MM.1S (cell line): Measurements from ENCODE around the gene MSTN.

Source experiments
- DNase-seq: peaks from one replicate; pipeline ENCODE4 v3.0.0-alpha.2; 2015
- H2AFZ ChIP-seq: fragments of 300-600 bp; sonication (generic); 2 replicates; pipeline ENCODE4 v1.6.0; 2016; ENCODE audit warnings: antibody characterized with exemption, low read length
- H3F3A ChIP-seq: fragments of 300-600 bp; sonication (generic); 2 replicates; pipeline ENCODE4 v1.6.1; 2016; ENCODE audit warnings: mild to moderate bottlenecking, antibody characterized with exemption, low read length, moderate library complexity, mixed read lengths; ENCODE audit not compliant: insufficient read depth
- H3K27ac ChIP-seq: fragments of 300-600 bp; sonication (generic); 2 replicates; pipeline ENCODE4 v1.5.1; 2016; ENCODE audit warnings: mild to moderate bottlenecking, low read length
- H3K27me3 ChIP-seq: fragments of 300-600 bp; sonication (generic); replicated peaks from 2 replicates; pipeline ENCODE4 v1.6.0; 2016; ENCODE audit warnings: low read length; ENCODE audit not compliant: insufficient read depth
- H3K36me3 ChIP-seq: fragments of 300-600 bp; sonication (generic); replicated peaks from 2 replicates; pipeline ENCODE4 v1.6.1; 2016; ENCODE audit warnings: mild to moderate bottlenecking, low read length, mixed read lengths; ENCODE audit not compliant: insufficient read depth
- H3K4me1 ChIP-seq: fragments of 300-600 bp; sonication (generic); 2 replicates; pipeline ENCODE4 v1.6.1; 2016; ENCODE audit warnings: low read length, mixed read lengths
- H3K4me2 ChIP-seq: fragments of 300-600 bp; sonication (generic); 2 replicates; pipeline ENCODE4 v1.6.0; 2016; ENCODE audit warnings: low read depth, low read length
- H3K4me3 ChIP-seq: fragments of 300-600 bp; sonication (generic); 2 replicates; pipeline ENCODE4 v1.5.1; 2016; ENCODE audit warnings: low read length, mixed read lengths
- H3K79me2 ChIP-seq: fragments of 300-600 bp; sonication (generic); 2 replicates; pipeline ENCODE4 v1.6.1; 2016; ENCODE audit warnings: mixed run types, low read length, mixed read lengths
- H3K9ac ChIP-seq: fragments of 300-600 bp; sonication (generic); 2 replicates; pipeline ENCODE4 v1.6.1; 2016; ENCODE audit warnings: low read length, mixed read lengths
- H3K9me2 ChIP-seq: fragments of 300-600 bp; sonication (generic); replicated peaks from 2 replicates; pipeline ENCODE4 v1.6.1; 2016; ENCODE audit warnings: mild to moderate bottlenecking, low read length, mixed read lengths; ENCODE audit not compliant: insufficient read depth
- H3K9me3 ChIP-seq: fragments of 300-600 bp; sonication (generic); replicated peaks from 2 replicates; pipeline ENCODE4 v1.6.1; 2016; ENCODE audit warnings: mild to moderate bottlenecking, low read length, mixed read lengths; ENCODE audit not compliant: insufficient read depth
- H4K20me1 ChIP-seq: fragments of 300-600 bp; sonication (generic); 2 replicates; pipeline ENCODE4 v1.6.1; 2016; ENCODE audit warnings: mild to moderate bottlenecking, low read length, moderate library complexity, mixed read lengths; ENCODE audit not compliant: insufficient read depth
- EZH2 ChIP-seq: fragments of 300-600 bp; sonication (generic); optimal IDR thresholded peaks from 2 replicates; pipeline ENCODE3; 2017; ENCODE audit warnings: low read depth, mild to moderate bottlenecking, antibody characterized with exemption, low read length, mixed read lengths
- EZH2phosphoT487 ChIP-seq: fragments of 300-600 bp; sonication (generic); IDR thresholded peaks from 2 replicates; pipeline ENCODE4 v1.6.1; 2018; ENCODE audit warnings: antibody characterized with exemption, low read length
- TF ChIP-seq, protein P1 (sequence below): fragments of 300-600 bp; sonication (generic); IDR thresholded peaks from 2 replicates; pipeline ENCODE4 v1.5.1; 2016; ENCODE audit warnings: antibody characterized with exemption, low read length, mixed read lengths

The MSTN gene

GRCh38 chr2:190107409-190107808, 44.9 kb upstream of the MSTN start:
- H3K4me3 ChIP-seq: no peak overlapping the region
- no peak overlapping the region for H3K27ac ChIP-seq
- 0 out of 2 replicates have a peak, but pooled peaks cover 5% of the 10 kb centered on the region for H3K4me1 ChIP-seq
- H4K20me1 ChIP-seq: no peaks in the 10 kb centered on the region
- H3K4me2 ChIP-seq: no peak overlapping the region
- no peak for TF ChIP-seq EZH2phosphoT487
- no peak for TF ChIP-seq EZH2
- TF ChIP-seq, protein P1, sequence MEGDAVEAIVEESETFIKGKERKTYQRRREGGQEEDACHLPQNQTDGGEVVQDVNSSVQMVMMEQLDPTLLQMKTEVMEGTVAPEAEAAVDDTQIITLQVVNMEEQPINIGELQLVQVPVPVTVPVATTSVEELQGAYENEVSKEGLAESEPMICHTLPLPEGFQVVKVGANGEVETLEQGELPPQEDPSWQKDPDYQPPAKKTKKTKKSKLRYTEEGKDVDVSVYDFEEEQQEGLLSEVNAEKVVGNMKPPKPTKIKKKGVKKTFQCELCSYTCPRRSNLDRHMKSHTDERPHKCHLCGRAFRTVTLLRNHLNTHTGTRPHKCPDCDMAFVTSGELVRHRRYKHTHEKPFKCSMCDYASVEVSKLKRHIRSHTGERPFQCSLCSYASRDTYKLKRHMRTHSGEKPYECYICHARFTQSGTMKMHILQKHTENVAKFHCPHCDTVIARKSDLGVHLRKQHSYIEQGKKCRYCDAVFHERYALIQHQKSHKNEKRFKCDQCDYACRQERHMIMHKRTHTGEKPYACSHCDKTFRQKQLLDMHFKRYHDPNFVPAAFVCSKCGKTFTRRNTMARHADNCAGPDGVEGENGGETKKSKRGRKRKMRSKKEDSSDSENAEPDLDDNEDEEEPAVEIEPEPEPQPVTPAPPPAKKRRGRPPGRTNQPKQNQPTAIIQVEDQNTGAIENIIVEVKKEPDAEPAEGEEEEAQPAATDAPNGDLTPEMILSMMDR: no peak
- H3K79me2 ChIP-seq: no peaks in the 10 kb centered on the region
- no peaks in the 10 kb centered on the region for H3F3A ChIP-seq
- H3K27me3 ChIP-seq: no peaks in the 10 kb centered on the region
- H3K9me2 ChIP-seq: no peaks in the 10 kb centered on the region
- DNase-seq: no peak
- H3K9me3 ChIP-seq: no peaks in the 10 kb centered on the region
- no peak overlapping the region for H2AFZ ChIP-seq
- H3K9ac ChIP-seq: no peak overlapping the region
- no peaks in the 10 kb centered on the region for H3K36me3 ChIP-seq

DNA sequence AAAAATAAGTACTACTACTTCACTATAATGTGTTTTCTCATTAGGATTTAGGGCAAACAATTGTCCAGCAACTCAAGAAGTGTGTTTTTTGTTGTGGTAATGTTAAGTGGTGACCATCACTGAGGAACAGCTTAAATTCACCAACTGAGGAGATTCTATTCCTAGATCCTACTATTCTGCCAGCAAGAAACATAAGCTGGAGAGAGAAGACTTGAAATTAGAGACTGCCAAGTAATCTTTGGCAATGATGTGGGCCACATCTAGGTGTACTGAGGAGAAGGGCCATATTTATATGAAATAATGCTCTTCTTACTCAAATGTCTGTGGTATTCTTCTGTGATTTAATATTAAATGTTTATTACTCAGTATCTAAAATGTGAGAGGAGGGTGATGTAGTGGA, 44.3 kb upstream of the MSTN start:
- Histone ChIP-seq H4K20me1 (no peaks in the 10 kb centered on the region), H2AFZ (no peak overlapping the region), H3F3A (no peaks in the 10 kb centered on the region), H3K9me3 (no peaks in the 10 kb centered on the region), H3K79me2 (no peaks in the 10 kb centered on the region), H3K27ac (no peak overlapping the region), H3K9me2 (no peaks in the 10 kb centered on the region), H3K4me3 (no peak overlapping the region), H3K9ac (no peak overlapping the region), H3K4me1 (0 out of 2 replicates have a peak, but pooled peaks cover 5% of the 10 kb centered on the region), H3K4me2 (no peak overlapping the region), H3K27me3 (no peaks in the 10 kb centered on the region), H3K36me3 (no peaks in the 10 kb centered on the region)
- DNase-seq: no peak
- no peak for TF ChIP-seq EZH2phosphoT487
- no peak for TF ChIP-seq EZH2
- TF ChIP-seq, protein P1: no peak

DNA sequence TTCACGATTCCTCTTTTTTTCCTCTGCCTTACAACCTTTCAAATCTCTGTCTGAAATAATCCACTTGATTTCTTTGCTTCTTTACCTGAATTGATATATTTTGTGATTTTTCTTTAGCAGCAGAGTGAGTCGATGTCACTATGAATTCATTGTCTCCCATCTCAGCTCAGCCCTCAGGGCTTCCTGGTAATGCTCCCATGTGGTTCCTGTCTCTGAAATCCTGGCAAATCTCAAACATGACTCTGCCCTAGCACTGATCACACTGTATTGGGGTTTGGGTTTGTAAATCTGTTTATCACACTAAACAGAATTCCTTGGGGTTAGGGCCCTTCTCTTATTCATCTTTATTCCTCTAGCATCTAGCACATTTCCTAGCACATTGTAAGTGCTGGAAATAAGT, 43.0 kb upstream of the MSTN start:
- Histone ChIP-seq H3K4me2 (no peak overlapping the region), H3K36me3 (no peaks in the 10 kb centered on the region), H2AFZ (no peak overlapping the region), H3K9me2 (no peaks in the 10 kb centered on the region), H3K4me1 (0 out of 2 replicates have a peak, but pooled peaks cover 5% of the 10 kb centered on the region), H3K27ac (no peak overlapping the region), H3K9ac (no peak overlapping the region), H3K79me2 (no peaks in the 10 kb centered on the region), H3K27me3 (no peaks in the 10 kb centered on the region), H4K20me1 (no peaks in the 10 kb centered on the region), H3K4me3 (no peak overlapping the region), H3K9me3 (no peaks in the 10 kb centered on the region), H3F3A (no peaks in the 10 kb centered on the region)
- TF ChIP-seq EZH2phosphoT487 (no peak), EZH2 (no peak)
- TF ChIP-seq, protein P1: no peak
- no peak for DNase-seq
